Body of pancreas (tissue), 4 donors: ENCODE results near the gene LAX1. TPM values are rescaled to one million over a fixed set of nuclear protein-coding genes. Genes with fewer than 3 reads are reported as not detected.
"Not testable (repeated sequence)": the region's sequence is repeated elsewhere in the genome, so short reads cannot be mapped to it uniquely, and the experiment has no call there.

Experiments
- ATAC-seq: fragments of 150-250 bp; one replicate; pipeline ENCODE4 v1.9.1; 2016
- DNase-seq, 4 donors: peaks; one replicate each; pipeline ENCODE4 v3.0.0-alpha.2; 2019
- H3K27ac ChIP-seq, 4 donors: fragments of 200-600 bp; sonication (generic); 1 replicate in 3 of 4; 2 replicates in 1 of 4; pipeline versions ENCODE4 v1.5.1 to v1.6.1; 2016 to 2019; ENCODE audit warnings: mild to moderate bottlenecking in 1 of 4, mixed read lengths in 1 of 4, moderate library complexity in 1 of 4
- H3K27me3 ChIP-seq, 2 donors: fragments of 200-600 bp; sonication (generic); one replicate each; pipeline ENCODE4 v1.6.0; 2016; ENCODE audit warnings: mild to moderate bottlenecking in 1 of 2
- H3K36me3 ChIP-seq, 2 donors: fragments of 200-600 bp; sonication (generic); replicated peaks in 1 of 2; 2 replicates each; pipeline ENCODE4 v1.5.1; 2016; ENCODE audit warnings: low read depth in 2 of 2; ENCODE audit not compliant: insufficient read depth in 1 of 2
- H3K4me1 ChIP-seq: fragments of 200-600 bp; sonication (generic); one replicate; pipeline ENCODE4 v1.6.0; 2016
- H3K4me3 ChIP-seq, 2 donors: fragments of 200-600 bp; sonication (generic); 1 replicate in 1 of 2; 2 replicates in 1 of 2; pipeline ENCODE4 v1.5.1; 2016 to 2019
- H3K9me3 ChIP-seq, 3 donors: fragments of 200-600 bp; sonication (generic); 1 replicate in 2 of 3; 2 replicates in 1 of 3; pipeline ENCODE4 v1.5.1; 2016
- POLR2A ChIP-seq, 3 donors: fragments of 450-650 bp; IDR thresholded peaks; one replicate each; pipeline ENCODE4 v1.6.1; 2016; ENCODE audit warnings: antibody characterized with exemption in 3 of 3, mild to moderate bottlenecking in 2 of 3
- WGBS, 2 donors: methylation state at CpG; one replicate each; pipeline ENCODE4 v1.1.5; 2017; 5-methylcytosine and 5-hydroxymethylcytosine counted together
- intact Hi-C: fragments of 100-400 bp; cut with DNase I; formaldehyde crosslinking; loops from one replicate; pipeline ENCODE4 v1.15.1; 2023
- total RNA-seq, 2 donors: library from RNA; depleted of rRNA; stranded (reverse); fragments of >200 nt; gene quantifications; one replicate each; pipeline ENCODE4 v1.1.0, GENCODE V29; 2016
- TF ChIP-seq, protein P1 (sequence below), 7 experiments: fragments of 450-650 bp in 4 of 7; fragments of 200-600 bp in 3 of 7; sonication (generic) in 3 of 7; IDR thresholded peaks; one replicate each; pipeline ENCODE4 v1.5.1; 2016 to 2019; ENCODE audit warnings: antibody characterized with exemption in 7 of 7

Gene LAX1
- total RNA-seq, 2 donors from 2014 or later = under 0.01 TPM; not detected in 1

GRCh38 chr1:203756036-203756435 lies 8.9 kb upstream of the LAX1 start:
- no peaks in the 10 kb centered on the region for H3K36me3 ChIP-seq
- ATAC-seq (no peak), DNase-seq (no peak)
- no peak for TF ChIP-seq POLR2A (IDR thresholded peaks at IDR 0.05)
- TF ChIP-seq, protein P1, sequence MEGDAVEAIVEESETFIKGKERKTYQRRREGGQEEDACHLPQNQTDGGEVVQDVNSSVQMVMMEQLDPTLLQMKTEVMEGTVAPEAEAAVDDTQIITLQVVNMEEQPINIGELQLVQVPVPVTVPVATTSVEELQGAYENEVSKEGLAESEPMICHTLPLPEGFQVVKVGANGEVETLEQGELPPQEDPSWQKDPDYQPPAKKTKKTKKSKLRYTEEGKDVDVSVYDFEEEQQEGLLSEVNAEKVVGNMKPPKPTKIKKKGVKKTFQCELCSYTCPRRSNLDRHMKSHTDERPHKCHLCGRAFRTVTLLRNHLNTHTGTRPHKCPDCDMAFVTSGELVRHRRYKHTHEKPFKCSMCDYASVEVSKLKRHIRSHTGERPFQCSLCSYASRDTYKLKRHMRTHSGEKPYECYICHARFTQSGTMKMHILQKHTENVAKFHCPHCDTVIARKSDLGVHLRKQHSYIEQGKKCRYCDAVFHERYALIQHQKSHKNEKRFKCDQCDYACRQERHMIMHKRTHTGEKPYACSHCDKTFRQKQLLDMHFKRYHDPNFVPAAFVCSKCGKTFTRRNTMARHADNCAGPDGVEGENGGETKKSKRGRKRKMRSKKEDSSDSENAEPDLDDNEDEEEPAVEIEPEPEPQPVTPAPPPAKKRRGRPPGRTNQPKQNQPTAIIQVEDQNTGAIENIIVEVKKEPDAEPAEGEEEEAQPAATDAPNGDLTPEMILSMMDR (IDR thresholded peaks at IDR 0.05) = no peak
- H3K4me3 ChIP-seq = no peak overlapping the region
- no peaks in the 10 kb centered on the region for H3K27me3 ChIP-seq
- intact Hi-C loops = no loop called here
- H3K27ac ChIP-seq = no peak overlapping the region
- H3K9me3 ChIP-seq = no peaks in the 10 kb centered on the region
- 85 to 88% methylated on average over 4 of the region's 4 CpGs for WGBS, 2 donors
- no peaks in the 10 kb centered on the region for H3K4me1 ChIP-seq

GRCh38 chr1:203758749-203759148 lies 6.2 kb upstream of the LAX1 start:
- H3K27ac ChIP-seq, H3K4me1 ChIP-seq, H3K9me3 ChIP-seq, ATAC-seq, H3K27me3 ChIP-seq, H3K4me3 ChIP-seq, DNase-seq, H3K36me3 ChIP-seq, intact Hi-C loops: not testable (repeated sequence)
- 75 to 87% methylated on average over 2 of the region's 2 CpGs for WGBS, 2 donors

DNA sequence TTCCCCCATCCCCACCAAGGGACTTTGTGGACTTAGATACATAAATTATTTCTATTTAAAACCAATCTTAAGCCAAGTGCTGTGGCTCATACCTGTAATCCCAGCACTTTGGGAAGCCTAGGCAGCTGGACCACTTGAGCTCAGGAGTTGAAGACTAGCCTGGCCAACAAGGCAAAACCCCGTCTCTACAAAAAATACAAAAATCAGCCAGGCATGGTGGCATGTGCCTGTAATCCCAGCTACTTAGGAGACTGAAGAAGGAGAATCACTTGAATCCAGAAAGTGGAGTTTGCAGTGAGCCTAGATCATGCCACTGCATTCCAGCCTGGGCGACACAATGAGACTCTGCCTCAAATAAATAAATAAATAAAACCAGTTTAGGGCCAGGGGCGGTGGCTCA lies 4.5 kb upstream of the LAX1 start:
- Histone ChIP-seq H3K4me3 (no peak overlapping the region), H3K4me1 (no peaks in the 10 kb centered on the region), H3K27me3 (no peaks in the 10 kb centered on the region), H3K36me3 (no peaks in the 10 kb centered on the region), H3K9me3 (no peaks in the 10 kb centered on the region), H3K27ac (no peak overlapping the region)
- no peak for DNase-seq
- no peak for TF ChIP-seq POLR2A (IDR thresholded peaks at IDR 0.05)
- TF ChIP-seq, protein P1 (IDR thresholded peaks at IDR 0.05) = no peak
- WGBS, 2 donors = 74 to 90% methylated on average over 3 of the region's 3 CpGs
- no peak for ATAC-seq
- intact Hi-C loops = no loop called here

DNA sequence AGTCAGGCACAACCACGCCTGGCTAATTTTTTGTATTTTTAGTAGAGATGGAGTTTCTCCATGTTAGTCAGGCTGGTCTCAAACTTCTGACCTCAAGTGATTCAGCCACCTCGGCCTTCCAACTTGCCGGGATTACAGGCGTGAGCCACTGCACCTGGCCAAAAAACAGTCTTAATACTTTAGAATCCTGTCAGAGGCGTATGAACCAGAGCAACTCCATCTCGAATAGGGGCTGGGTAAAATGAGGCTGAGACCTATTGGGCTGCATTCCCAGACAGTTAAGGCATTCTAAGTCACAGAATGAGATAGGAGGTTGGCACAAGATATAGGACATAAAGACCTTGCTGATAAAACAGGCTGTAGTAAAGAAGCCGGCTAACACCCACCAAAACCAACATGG lies 3.0 kb upstream of the LAX1 start:
- intact Hi-C loops, H3K27me3 ChIP-seq, H3K4me3 ChIP-seq, ATAC-seq, H3K36me3 ChIP-seq, H3K9me3 ChIP-seq, H3K4me1 ChIP-seq, DNase-seq, H3K27ac ChIP-seq: not testable (repeated sequence)
- WGBS, 2 donors = 77 to 84% methylated on average over 7 of the region's 7 CpGs

GRCh38 chr1:203763505-203763904 lies 1.5 kb upstream of the LAX1 start:
- H3K4me1 ChIP-seq = no peaks in the 10 kb centered on the region
- intact Hi-C loops = no loop called here
- ATAC-seq (no peak), DNase-seq (no peak)
- no peak for TF ChIP-seq POLR2A (IDR thresholded peaks at IDR 0.05)
- TF ChIP-seq, protein P1 (IDR thresholded peaks at IDR 0.05) = no peak
- WGBS, 2 donors = 77 to 83% methylated on average over 1 of the region's 1 CpG
- no peaks in the 10 kb centered on the region for H3K9me3 ChIP-seq
- no peak overlapping the region for H3K4me3 ChIP-seq
- H3K36me3 ChIP-seq = no peaks in the 10 kb centered on the region
- H3K27ac ChIP-seq = no peak overlapping the region
- H3K27me3 ChIP-seq = no peaks in the 10 kb centered on the region
